ENCODE results near the gene SLC19A1. TPM values are rescaled to one million over a fixed set of nuclear protein-coding genes. Genes with fewer than 3 reads are reported as not detected.
A peak's percentile ranks its signal among the peaks of the same experiment; 100 is the strongest.

The SLC19A1 gene
- total RNA-seq, 1 donor from 2014 or later: 36.8 TPM

- Mint-ChIP-seq H3K27ac (no peak overlapping the region), H3K27me3 (ENCODE audit: low read depth) (no peaks in the 10 kb centered on the region), H3K9me3 (no peaks in the 10 kb centered on the region), H3K4me3 (no peak overlapping the region), H3K4me1 (peaks cover 16% of the 10 kb centered on the region), H3K36me3 (peaks cover 5% of the 10 kb centered on the region)
- DNase-seq (ENCODE audit: low spot score in 2 of 2, unreplicated experiment in 2 of 2): no peak
- TF ChIP-seq, protein P1, sequence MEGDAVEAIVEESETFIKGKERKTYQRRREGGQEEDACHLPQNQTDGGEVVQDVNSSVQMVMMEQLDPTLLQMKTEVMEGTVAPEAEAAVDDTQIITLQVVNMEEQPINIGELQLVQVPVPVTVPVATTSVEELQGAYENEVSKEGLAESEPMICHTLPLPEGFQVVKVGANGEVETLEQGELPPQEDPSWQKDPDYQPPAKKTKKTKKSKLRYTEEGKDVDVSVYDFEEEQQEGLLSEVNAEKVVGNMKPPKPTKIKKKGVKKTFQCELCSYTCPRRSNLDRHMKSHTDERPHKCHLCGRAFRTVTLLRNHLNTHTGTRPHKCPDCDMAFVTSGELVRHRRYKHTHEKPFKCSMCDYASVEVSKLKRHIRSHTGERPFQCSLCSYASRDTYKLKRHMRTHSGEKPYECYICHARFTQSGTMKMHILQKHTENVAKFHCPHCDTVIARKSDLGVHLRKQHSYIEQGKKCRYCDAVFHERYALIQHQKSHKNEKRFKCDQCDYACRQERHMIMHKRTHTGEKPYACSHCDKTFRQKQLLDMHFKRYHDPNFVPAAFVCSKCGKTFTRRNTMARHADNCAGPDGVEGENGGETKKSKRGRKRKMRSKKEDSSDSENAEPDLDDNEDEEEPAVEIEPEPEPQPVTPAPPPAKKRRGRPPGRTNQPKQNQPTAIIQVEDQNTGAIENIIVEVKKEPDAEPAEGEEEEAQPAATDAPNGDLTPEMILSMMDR (IDR thresholded peaks at IDR 0.05; ENCODE audit: unreplicated experiment): no peak
These were observed 69.5 kb downstream of the SLC19A1 start for GRCh38 chr21:45472445-45473365.

GRCh38 chr21:45471525-45472221 lies 70.6 kb downstream of the SLC19A1 start:
- no peaks in the 10 kb centered on the region for H3K9me3 Mint-ChIP-seq
- H3K36me3 Mint-ChIP-seq: peaks cover 5% of the 10 kb centered on the region
- no peaks in the 10 kb centered on the region for H3K27me3 Mint-ChIP-seq (ENCODE audit: low read depth)
- no peak overlapping the region for H3K4me3 Mint-ChIP-seq
- peaks cover 16% of the 10 kb centered on the region for H3K4me1 Mint-ChIP-seq
- peak overlapping the region; percentile 97 for H3K27ac Mint-ChIP-seq
- DNase-seq (ENCODE audit: low spot score in 2 of 2, unreplicated experiment in 2 of 2): no peak
- TF ChIP-seq, protein P1 (IDR thresholded peaks at IDR 0.05; ENCODE audit: unreplicated experiment): no peak

- Mint-ChIP-seq H3K9me3 (no peaks in the 10 kb centered on the region), H3K27me3 (ENCODE audit: low read depth) (no peaks in the 10 kb centered on the region), H3K36me3 (peaks cover 5% of the 10 kb centered on the region), H3K4me1 (peaks cover 16% of the 10 kb centered on the region), H3K4me3 (peak overlapping the region; percentile 13), H3K27ac (peak overlapping the region; percentile 97)
- no peak for DNase-seq (ENCODE audit: low spot score in 2 of 2, unreplicated experiment in 2 of 2)
- TF ChIP-seq, protein P1 (IDR thresholded peaks at IDR 0.05; ENCODE audit: unreplicated experiment): no peak
These were observed 71.3 kb downstream of the SLC19A1 start for GRCh38 chr21:45470773-45471524.

DNA sequence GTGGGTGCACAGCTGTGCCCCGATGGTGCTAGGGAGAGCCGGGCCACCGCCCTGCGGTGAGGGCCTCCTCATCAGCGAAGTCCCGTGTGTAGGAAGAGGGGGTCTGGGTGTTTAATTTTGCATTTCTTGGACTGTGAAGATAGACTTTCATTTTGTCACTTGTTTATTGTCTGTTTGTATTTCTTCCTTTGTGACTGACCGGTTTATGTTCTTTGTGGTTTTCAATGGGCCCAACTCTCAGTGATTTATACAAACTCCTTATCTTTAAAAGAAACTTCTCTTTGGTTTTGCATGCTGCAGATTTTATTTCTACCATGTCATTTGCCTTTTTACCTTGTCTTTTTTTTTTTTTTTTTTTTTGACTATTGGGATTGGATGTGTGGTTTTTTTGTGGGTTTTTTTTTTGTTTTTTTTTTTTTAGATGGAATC lies 72.1 kb downstream of the SLC19A1 start:
- H3K4me1 Mint-ChIP-seq: peaks cover 18% of the 10 kb centered on the region
- TF ChIP-seq, protein P1 (IDR thresholded peaks at IDR 0.05; ENCODE audit: unreplicated experiment): no peak
- DNase-seq (ENCODE audit: low spot score in 2 of 2, unreplicated experiment in 2 of 2): no peak

GRCh38 chr21:45469273-45470086 lies 72.8 kb downstream of the SLC19A1 start:
- peaks cover 5% of the 10 kb centered on the region for H3K36me3 Mint-ChIP-seq
- H3K27me3 Mint-ChIP-seq (ENCODE audit: low read depth): no peaks in the 10 kb centered on the region
- TF ChIP-seq, protein P1 (IDR thresholded peaks at IDR 0.05; ENCODE audit: unreplicated experiment): no peak
- peaks cover 20% of the 10 kb centered on the region for H3K4me1 Mint-ChIP-seq
- H3K27ac Mint-ChIP-seq: peak overlapping the region; percentile 97
- H3K4me3 Mint-ChIP-seq: no peak overlapping the region
- H3K9me3 Mint-ChIP-seq: no peaks in the 10 kb centered on the region
- DNase-seq (ENCODE audit: low spot score in 2 of 2, unreplicated experiment in 2 of 2): no peak

More for the DNA sequence above, 72.1 kb downstream of the SLC19A1 start:
- Mint-ChIP-seq H3K4me3 (no peak overlapping the region), H3K27ac (peak overlapping the region; percentile 97), H3K36me3 (peaks cover 5% of the 10 kb centered on the region), H3K9me3 (no peaks in the 10 kb centered on the region), H3K27me3 (ENCODE audit: low read depth) (no peaks in the 10 kb centered on the region)
